PC-9 (cell line): ENCODE results near the gene SLC40A1. TPM values are rescaled to one million over a fixed set of nuclear protein-coding genes. Genes with fewer than 3 reads are reported as not detected.

Experiments used
- BruUV-seq: library from RNA; stranded (reverse); fragments of 400-500 nt; replicated peaks from 2 replicates; lab custom pipeline; 2021; lab: Mats Ljungman, UMichigan
- CTCF ChIA-PET: fragments of 300-600 bp; sonication (Branson Sonifier 250); formaldehyde crosslinking; loops from one replicate; lab custom pipeline; 2022; ENCODE audit warnings: antibody characterized with exemption; lab: Charles Lee
- POLR2A ChIA-PET: fragments of 300-600 bp; sonication (Branson Sonifier 250); formaldehyde crosslinking; loops from one replicate; lab custom pipeline; 2022; ENCODE audit warnings: antibody characterized with exemption; ENCODE audit not compliant: unreplicated experiment; lab: Charles Lee
- DNase-seq, 2 experiments: peaks; one replicate each; pipeline versions ENCODE4 v3.0.0 to v3.0.0-alpha.2; 2015 to 2022; ENCODE audit warnings: mixed read lengths in 1 of 2
- H2AFZ ChIP-seq: fragments of 200-600 bp; sonication (generic); 2 replicates; pipeline ENCODE4 v1.8.1; 2017; ENCODE audit warnings: antibody characterized with exemption
- H3F3A ChIP-seq: fragments of 200-600 bp; sonication (generic); 2 replicates; pipeline ENCODE4 v1.8.1; 2017; ENCODE audit warnings: antibody characterized with exemption, mild to moderate bottlenecking, low read depth; ENCODE audit not compliant: insufficient read depth
- H3K27ac ChIP-seq: fragments of 200-600 bp; sonication (generic); 2 replicates; pipeline ENCODE4 v1.6.1; 2016; ENCODE audit warnings: mixed run types
- H3K27me3 ChIP-seq: fragments of 200-600 bp; sonication (generic); 2 replicates; pipeline ENCODE4 v1.6.1; 2016; ENCODE audit warnings: low read depth, mixed run types; ENCODE audit not compliant: insufficient read depth
- H3K36me3 ChIP-seq: fragments of 200-600 bp; sonication (generic); 2 replicates; pipeline ENCODE4 v1.6.1; 2016; ENCODE audit warnings: low read depth, mixed run types
- H3K4me1 ChIP-seq: fragments of 200-600 bp; sonication (generic); replicated peaks from 2 replicates; pipeline ENCODE4 v1.6.1; 2016; ENCODE audit warnings: mixed run types; ENCODE audit not compliant: insufficient read depth
- H3K4me2 ChIP-seq: fragments of 200-600 bp; sonication (generic); 2 replicates; pipeline ENCODE4 v1.6.1; 2017; ENCODE audit warnings: mixed run types
- H3K4me3 ChIP-seq: fragments of 200-600 bp; sonication (generic); 2 replicates; pipeline ENCODE4 v1.6.1; 2016; ENCODE audit warnings: mixed run types
- H3K79me2 ChIP-seq: fragments of 200-600 bp; sonication (generic); 2 replicates; pipeline ENCODE4 v1.6.1; 2017; ENCODE audit warnings: low read depth, mixed run types
- H3K9me2 ChIP-seq: fragments of 200-600 bp; sonication (generic); 2 replicates; pipeline ENCODE4 v1.8.1; 2017; ENCODE audit warnings: mild to moderate bottlenecking; ENCODE audit not compliant: insufficient read depth
- H3K9me3 ChIP-seq: fragments of 200-600 bp; sonication (generic); 2 replicates; pipeline ENCODE4 v1.8.1; 2016; ENCODE audit warnings: low read depth; ENCODE audit not compliant: insufficient read depth
- H4K20me1 ChIP-seq: fragments of 200-600 bp; sonication (generic); 2 replicates; pipeline ENCODE4 v1.8.1; 2017; ENCODE audit not compliant: insufficient read depth
- EZH2 ChIP-seq: fragments of 200-600 bp; sonication (generic); IDR thresholded peaks from 2 replicates; pipeline ENCODE4 v1.8.0; 2017; ENCODE audit warnings: antibody characterized with exemption, low read depth
- intact Hi-C: fragments of 100-400 bp; cut with micrococcal nuclease; formaldehyde crosslinking; loops from one replicate; pipeline ENCODE4 v1.10.0; 2022; ENCODE audit not compliant: unreplicated experiment
- total RNA-seq: library from RNA; stranded (reverse); gene quantifications from 2 replicates; pipeline ENCODE4 v1.2.3, GENCODE V29; 2021
- TF ChIP-seq, protein P1 (sequence below): fragments of 200-600 bp; sonication (generic); conservative IDR thresholded peaks from 2 replicates; pipeline ENCODE4 v1.6.1; 2017; ENCODE audit warnings: mixed run types, antibody characterized with exemption, mild to moderate bottlenecking, moderate library complexity

The SLC40A1 gene
- total RNA-seq, 1 experiment from 2014 or later: 8.0 TPM

DNA sequence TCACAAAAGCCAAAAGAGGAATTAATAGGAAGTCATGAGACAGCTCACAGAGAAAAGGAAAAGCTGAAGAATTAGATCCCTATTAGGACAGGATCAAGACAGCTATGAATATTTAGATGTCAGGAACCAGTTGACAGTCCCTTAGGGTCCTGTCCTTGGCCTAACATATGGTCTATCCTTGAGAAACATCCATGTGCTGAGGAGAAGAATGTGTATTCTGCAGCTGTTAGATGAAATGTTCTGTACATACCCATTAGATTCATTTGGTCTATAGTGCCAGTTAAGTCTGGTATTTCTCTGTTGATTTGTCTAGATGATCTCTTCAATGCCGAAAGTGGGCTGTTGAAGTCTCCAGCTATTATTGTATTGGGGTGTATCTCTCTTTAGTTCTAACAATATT is 37.6 kb upstream of the SLC40A1 start:
- TF ChIP-seq EZH2: no peak
- TF ChIP-seq, protein P1, sequence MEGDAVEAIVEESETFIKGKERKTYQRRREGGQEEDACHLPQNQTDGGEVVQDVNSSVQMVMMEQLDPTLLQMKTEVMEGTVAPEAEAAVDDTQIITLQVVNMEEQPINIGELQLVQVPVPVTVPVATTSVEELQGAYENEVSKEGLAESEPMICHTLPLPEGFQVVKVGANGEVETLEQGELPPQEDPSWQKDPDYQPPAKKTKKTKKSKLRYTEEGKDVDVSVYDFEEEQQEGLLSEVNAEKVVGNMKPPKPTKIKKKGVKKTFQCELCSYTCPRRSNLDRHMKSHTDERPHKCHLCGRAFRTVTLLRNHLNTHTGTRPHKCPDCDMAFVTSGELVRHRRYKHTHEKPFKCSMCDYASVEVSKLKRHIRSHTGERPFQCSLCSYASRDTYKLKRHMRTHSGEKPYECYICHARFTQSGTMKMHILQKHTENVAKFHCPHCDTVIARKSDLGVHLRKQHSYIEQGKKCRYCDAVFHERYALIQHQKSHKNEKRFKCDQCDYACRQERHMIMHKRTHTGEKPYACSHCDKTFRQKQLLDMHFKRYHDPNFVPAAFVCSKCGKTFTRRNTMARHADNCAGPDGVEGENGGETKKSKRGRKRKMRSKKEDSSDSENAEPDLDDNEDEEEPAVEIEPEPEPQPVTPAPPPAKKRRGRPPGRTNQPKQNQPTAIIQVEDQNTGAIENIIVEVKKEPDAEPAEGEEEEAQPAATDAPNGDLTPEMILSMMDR: no peak
- no peak overlapping the region for H3K4me2 ChIP-seq
- intact Hi-C loops: no loop called here
- H3F3A ChIP-seq: no peaks in the 10 kb centered on the region
- ChIA-PET CTCF (no interaction called here), POLR2A (no interaction called here)
- no TSS peak for BruUV-seq
- no peaks in the 10 kb centered on the region for H3K9me3 ChIP-seq
- H3K36me3 ChIP-seq: no peaks in the 10 kb centered on the region
- no peak for DNase-seq
- no peak overlapping the region for H3K27ac ChIP-seq
- no peaks in the 10 kb centered on the region for H4K20me1 ChIP-seq
- H3K79me2 ChIP-seq: no peaks in the 10 kb centered on the region
- no peaks in the 10 kb centered on the region for H3K9me2 ChIP-seq
- no peak overlapping the region for H2AFZ ChIP-seq
- H3K27me3 ChIP-seq: no peaks in the 10 kb centered on the region
- no peak overlapping the region for H3K4me3 ChIP-seq
- 0 out of 2 replicates have a peak, but pooled peaks cover 3% of the 10 kb centered on the region for H3K4me1 ChIP-seq

DNA sequence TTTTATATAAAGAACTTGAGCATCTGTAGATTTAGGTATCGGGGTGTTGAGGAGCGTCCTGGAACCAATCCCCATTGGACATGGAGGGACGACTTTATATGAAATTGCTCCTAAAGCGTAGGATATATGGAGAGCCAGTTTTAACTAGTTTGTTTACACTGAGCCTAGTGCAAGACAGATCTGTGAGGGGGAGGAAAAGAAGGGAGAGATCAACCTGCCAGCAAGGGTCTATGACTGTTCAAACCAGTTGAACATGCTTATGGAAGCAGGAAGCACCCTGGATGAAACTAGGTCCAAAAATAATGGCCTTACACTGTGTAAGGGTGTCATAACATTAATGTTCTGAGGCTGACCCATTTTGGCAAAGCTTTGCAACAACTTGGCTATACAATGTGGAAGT is 34.0 kb upstream of the SLC40A1 start:
- intact Hi-C loops: no loop called here
- Histone ChIP-seq H2AFZ (no peak overlapping the region), H3K9me3 (no peaks in the 10 kb centered on the region), H3K4me1 (0 out of 2 replicates have a peak, but pooled peaks cover 10% of the 10 kb centered on the region), H3K9me2 (no peaks in the 10 kb centered on the region), H3F3A (no peaks in the 10 kb centered on the region), H3K27me3 (no peaks in the 10 kb centered on the region), H3K79me2 (no peaks in the 10 kb centered on the region), H3K27ac (no peak overlapping the region), H4K20me1 (no peaks in the 10 kb centered on the region), H3K4me2 (no peak overlapping the region), H3K36me3 (no peaks in the 10 kb centered on the region), H3K4me3 (no peak overlapping the region)
- no peak for DNase-seq
- CTCF ChIA-PET: no interaction called here
- no TSS peak for BruUV-seq
- TF ChIP-seq, protein P1: no peak
- no peak for TF ChIP-seq EZH2
- POLR2A ChIA-PET: interaction anchor here (0.7 kb wide), 1 partner anchor 137 kb away, joined by 3 read pairs; no protein-coding TSS in a partner anchor

GRCh38 chr2:189613650-189614420 is 33.2 kb upstream of the SLC40A1 start:
- intact Hi-C loops: loop anchor here (1.0 kb wide), 1 partner anchor 33 kb away; no protein-coding TSS in a partner anchor
- Histone ChIP-seq H2AFZ (no peak overlapping the region), H3K79me2 (no peaks in the 10 kb centered on the region), H3K4me2 (peak overlapping the region; percentile 54; the same call in 1 of the 2 replicates), H3K4me3 (no peak overlapping the region), H3K27me3 (no peaks in the 10 kb centered on the region), H4K20me1 (no peaks in the 10 kb centered on the region), H3K4me1 (0 out of 2 replicates have a peak, but pooled peaks cover 10% of the 10 kb centered on the region), H3K36me3 (no peaks in the 10 kb centered on the region), H3K9me2 (no peaks in the 10 kb centered on the region), H3K27ac (no peak overlapping the region; the same call in 1 of the 2 replicates), H3F3A (no peaks in the 10 kb centered on the region), H3K9me3 (no peaks in the 10 kb centered on the region)
- DNase-seq: no peak
- ChIA-PET POLR2A (no interaction called here), CTCF (interaction anchor here (0.7 to 0.8 kb wide), 2 partner anchors 11 to 19 kb away, joined by 3 to 4 read pairs; no protein-coding TSS in a partner anchor)
- no TSS peak for BruUV-seq
- TF ChIP-seq, protein P1: no peak
- TF ChIP-seq EZH2: no peak
